Glomerular visceral epithelial cell (primary cell): ENCODE measurements around the gene NR1D2.

Experiments
- DNase-seq: peaks from one replicate; pipeline ENCODE4 v3.0.0-alpha.2; 2016; ENCODE audit errors: extremely low spot score

Gene NR1D2

GRCh38 chr3:23931597-23931996 lies 13.5 kb upstream of the NR1D2 start:
- no peak for DNase-seq

GRCh38 chr3:23932571-23932970 lies 12.5 kb upstream of the NR1D2 start:
- no peak for DNase-seq

- DNase-seq, result no peak
Measured at GRCh38 chr3:23934253-23934652, 10.8 kb upstream of the NR1D2 start.

- DNase-seq, result no peak
Measured at GRCh38 chr3:23937296-23937695, 7.8 kb upstream of the NR1D2 start.

DNA sequence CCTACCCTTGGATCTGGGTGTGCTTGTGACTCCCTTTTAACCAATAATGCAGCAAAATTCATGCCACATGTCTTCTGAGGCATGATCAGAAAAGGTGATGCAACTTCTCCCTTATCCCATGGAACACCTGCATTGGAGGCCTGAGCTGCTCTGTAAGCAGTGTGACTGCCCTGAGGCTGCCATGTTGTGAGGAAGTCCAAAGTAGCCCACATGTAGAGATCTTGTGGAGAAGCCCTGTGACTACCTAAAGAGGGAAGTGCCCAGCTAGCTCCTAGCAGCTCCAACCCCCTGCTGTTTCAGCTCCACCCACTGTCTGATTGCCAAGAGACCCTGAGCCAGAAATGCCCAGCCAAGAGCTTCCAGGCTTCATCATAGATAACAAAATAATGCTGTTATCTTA lies 6.4 kb upstream of the NR1D2 start:
- no peak for DNase-seq

DNA sequence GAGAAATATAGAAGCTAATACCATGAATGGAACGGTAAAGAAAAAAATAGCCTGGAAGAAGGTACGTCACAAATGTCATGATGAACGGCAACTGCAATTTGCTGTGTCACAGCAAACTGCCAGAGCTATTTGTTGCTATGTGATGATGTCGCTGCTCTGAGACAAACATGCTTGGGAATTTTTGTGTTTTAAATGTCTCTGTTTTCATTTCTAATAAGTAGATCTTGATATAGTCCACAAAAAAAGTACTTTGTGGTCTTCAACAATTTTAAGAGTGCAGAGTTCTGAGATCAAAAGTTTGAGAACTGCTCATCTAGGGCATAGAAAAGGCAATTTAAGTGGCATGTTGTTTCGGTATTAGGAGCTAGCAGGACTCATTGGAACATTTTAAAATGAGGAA lies 4.3 kb upstream of the NR1D2 start:
- DNase-seq, result no peak

DNA sequence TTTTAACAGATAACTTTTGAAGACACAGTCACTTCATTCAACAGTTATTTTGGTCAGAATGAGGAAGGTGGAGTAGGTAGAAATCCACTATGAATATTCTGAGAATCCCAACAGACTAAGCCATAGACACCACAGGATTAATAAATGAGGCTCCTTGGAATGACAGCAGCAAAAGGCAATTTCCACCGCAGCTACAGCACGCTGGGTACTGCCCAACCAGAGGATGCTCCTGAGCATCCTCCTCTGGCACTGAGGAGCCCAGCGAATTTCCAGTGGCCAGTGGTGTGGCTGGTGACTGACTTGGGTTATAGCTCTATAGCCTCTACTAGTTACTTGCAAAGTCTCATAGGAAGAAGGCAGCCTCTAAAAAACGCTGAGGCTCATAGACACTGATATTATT lies 3.6 kb upstream of the NR1D2 start:
- DNase-seq, result no peak

GRCh38 chr3:23942546-23942945 lies 2.5 kb upstream of the NR1D2 start:
- DNase-seq, result no peak

- no peak for DNase-seq
Measured at GRCh38 chr3:23944007-23944783, 891 bp upstream of the NR1D2 start.

DNA sequence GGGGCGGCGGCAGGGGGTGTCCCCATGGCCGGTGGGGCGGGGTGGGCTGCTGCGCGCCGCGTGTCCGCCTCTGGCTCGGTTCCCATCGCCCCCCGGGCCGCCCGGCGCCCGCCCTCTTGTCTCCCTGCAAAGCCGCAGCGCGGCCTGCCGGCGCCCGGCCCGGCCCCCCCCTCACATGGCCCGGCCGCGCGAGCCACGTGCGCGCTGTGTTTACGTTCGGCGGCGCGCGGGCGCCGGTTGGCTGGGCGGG lies 502 bp downstream of the NR1D2 start:
- no peak for DNase-seq

DNA sequence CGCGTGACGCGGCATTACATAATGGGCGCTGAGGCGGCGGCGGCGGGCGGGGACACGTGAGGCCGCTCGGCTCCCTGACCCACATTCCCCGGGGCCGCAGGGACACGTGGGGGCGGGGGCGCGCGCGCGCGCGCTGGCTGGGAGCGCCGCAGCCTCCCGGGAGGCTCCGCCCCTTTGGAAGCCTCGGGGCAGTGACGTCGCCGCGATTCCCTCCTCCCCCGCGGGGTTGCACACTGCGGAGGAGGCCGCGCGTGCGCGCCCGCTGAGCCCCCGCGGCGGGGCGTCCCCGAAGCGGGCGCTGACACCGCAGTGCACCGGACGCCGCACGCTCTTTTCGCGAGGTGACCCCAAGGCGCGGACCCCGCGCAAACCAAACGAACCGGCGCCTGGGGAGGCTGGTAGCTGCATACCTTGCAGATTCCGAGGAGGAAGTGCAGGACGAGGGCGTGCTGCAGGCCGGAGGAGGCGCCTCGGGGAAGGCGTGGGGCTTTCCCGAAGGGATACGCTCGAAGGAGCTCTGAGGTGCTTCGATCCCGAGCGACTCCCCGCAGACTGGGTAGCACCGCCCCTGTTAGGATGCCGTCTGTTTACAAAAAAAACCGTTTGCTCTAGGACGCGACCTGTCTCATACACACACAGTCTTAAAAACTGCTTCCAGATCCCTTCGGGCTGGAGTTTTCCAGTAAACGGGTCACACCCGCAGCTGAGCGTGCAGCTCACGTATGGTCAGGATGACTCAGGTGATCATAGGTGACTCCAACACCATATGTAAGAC lies 1.0 kb downstream of the NR1D2 start:
- DNase-seq, result peak; percentile 98

- no peak for DNase-seq
Measured at GRCh38 chr3:23948761-23949160, 3.7 kb downstream of the NR1D2 start.

- DNase-seq, result peak; percentile 21
Measured at GRCh38 chr3:23949784-23950183, 4.7 kb downstream of the NR1D2 start.

DNA sequence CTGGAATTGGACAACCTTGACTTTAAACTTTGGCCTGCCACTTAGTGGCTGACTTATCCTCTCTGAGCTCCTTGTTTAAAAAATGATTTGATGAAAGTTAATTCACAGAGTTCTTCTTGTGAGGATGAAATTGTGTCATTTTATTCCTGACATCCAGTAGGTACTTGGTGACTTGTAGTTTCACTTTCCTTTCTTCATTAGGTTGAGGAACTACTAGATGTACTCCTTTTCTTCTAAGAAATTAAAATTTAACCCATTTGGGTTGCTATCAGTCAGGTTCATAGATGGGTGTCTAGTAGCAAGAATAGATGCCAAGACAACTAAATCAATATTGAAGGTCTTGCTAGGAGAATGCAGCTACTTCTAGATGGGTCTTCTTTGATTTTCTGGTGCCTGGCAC lies 5.2 kb downstream of the NR1D2 start:
- DNase-seq, result no peak

- no peak for DNase-seq
Measured at GRCh38 chr3:23952646-23953045, 7.6 kb downstream of the NR1D2 start.

GRCh38 chr3:23953523-23953922 lies 8.4 kb downstream of the NR1D2 start:
- DNase-seq, result no peak

DNA sequence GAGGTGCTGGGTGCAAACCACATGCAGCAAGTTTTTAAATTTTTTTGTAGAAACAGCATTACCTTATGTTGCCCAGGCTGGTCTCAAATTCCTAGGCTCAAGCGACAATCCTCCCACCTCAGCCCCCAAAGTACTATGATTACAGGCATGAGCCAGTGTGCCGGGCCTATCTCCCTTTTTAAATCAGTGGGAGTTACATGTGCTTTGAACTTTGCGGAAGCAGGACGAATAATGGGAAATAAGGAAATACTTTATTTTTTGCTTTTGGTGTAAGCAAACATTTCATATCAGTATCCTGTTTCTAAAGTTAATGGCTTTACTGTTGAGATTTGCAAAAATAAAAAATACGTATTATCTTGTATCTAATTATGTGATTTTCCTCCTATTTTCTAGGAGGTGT lies 9.1 kb downstream of the NR1D2 start:
- DNase-seq, result no peak

DNA sequence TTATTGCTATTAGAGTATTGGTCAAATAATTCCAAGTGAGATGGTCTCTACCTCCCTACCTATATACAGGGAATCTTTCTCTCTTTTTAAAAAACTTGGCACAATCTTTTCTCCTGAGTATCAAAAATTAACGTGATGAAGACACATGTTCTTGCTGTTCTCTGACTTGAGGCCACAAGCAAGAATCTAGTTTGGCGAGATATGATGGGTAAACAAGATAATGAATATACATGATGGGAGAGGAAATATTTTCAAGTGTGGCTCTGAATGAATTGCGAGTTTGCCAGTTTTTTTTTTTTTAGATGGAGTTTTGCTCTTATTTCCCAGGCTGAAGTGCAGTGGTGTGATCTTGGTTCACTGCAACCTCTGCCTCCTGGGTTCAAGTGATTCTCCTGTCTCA lies 11.6 kb downstream of the NR1D2 start:
- DNase-seq, result no peak

DNA sequence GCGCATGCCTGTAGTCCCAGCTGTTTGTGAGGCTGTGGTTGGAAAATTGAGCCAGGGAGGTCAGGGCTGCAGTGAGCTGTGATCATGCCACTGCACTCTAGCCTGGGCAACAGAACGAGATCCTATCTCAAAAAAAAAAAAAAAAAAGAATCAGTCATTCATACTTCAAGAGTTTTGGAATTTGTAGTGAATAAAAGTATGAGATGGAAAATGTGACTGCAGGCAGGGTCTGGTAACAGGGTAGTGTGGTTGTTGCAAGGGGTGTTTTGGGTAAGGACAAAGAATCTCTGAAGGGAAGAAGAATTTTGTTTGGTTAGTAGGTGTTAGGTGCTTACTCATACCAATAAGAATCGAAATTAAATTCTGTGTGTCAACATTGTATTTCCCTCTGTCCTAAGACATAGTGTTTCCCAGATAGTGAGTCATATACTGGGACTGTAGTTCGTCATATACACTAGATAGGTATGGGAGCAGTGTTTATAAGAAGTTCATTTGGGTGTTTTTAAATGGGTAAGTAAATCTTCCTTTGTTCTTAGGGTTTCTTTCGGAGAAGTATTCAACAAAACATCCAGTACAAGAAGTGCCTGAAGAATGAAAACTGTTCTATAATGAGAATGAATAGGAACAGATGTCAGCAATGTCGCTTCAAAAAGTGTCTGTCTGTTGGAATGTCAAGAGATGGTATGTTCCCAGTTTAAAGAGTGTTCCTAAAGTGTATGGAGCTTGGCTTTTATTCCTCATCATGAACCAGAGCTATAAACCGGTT lies 14.2 kb downstream of the NR1D2 start:
- DNase-seq, result peak; percentile 57

DNA sequence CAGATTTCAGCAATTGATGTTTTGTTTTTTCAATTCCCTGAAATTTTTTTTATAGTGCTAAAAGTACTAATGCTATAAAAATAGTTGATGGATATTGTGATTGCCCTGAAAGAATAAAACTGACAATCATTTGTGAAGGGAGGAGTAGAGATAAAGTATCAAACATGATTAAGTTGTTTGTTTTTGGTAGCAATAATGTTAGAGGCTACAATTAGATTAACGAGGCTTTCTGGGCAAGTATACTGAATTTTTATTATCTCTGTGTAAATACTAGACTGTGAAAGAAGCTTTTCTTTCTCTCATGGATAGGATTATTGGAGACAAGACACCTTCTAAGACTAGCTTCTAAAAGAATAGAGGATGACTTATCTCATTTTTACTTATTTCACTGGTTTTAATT lies 15.6 kb downstream of the NR1D2 start:
- no peak for DNase-seq

- no peak for DNase-seq
Measured at GRCh38 chr3:23961066-23961465, 16.0 kb downstream of the NR1D2 start.

GRCh38 chr3:23961913-23962312 lies 16.8 kb downstream of the NR1D2 start:
- DNase-seq, result no peak
